Endothelial cell of umbilical vein (primary cell): Measurements from ENCODE around the gene PPP4C.

ENCODE experiments used
- CTCF ChIP-seq, 2 donors: IDR thresholded peaks; 1 replicate in 1 of 2; 2 replicates in 1 of 2; pipeline ENCODE4 v1.5.1; 2011; ENCODE audit warnings: low read length in 2 of 2, mild to moderate bottlenecking in 2 of 2, moderate library complexity in 2 of 2, control low read depth in 1 of 2, inconsistent platforms in 1 of 2, low read depth in 1 of 2; ENCODE audit not compliant: insufficient read depth in 1 of 2; ENCODE audit errors: extremely low read depth in 1 of 2
- MYC ChIP-seq: IDR thresholded peaks from one replicate; pipeline ENCODE4 v1.6.1; 2011; ENCODE audit warnings: mild to moderate bottlenecking, low read depth, low read length
- POLR2A ChIP-seq: IDR thresholded peaks from 2 replicates; pipeline ENCODE4 v1.6.1; 2012; ENCODE audit warnings: low read depth, mild to moderate bottlenecking, control low read depth, low read length
- POLR2AphosphoS5 ChIP-seq: IDR thresholded peaks from 2 replicates; pipeline ENCODE4 v1.6.1; 2012; ENCODE audit warnings: low read depth, mild to moderate bottlenecking, control low read depth, low read length, moderate library complexity; ENCODE audit not compliant: insufficient read depth

GRCh38 chr16:30096862-30097563 lies 21.2 kb downstream of the PPP4C start:
- TF ChIP-seq POLR2AphosphoS5 (no peak), CTCF (IDR thresholded peaks at IDR 0.05; ENCODE audit: extremely low read depth in 1 of 2, insufficient read depth in 1 of 2, low read depth in 1 of 2, low read length in 2 of 2) (no peak), POLR2A (no peak), MYC (no peak)
